GF-D8 (cell line): ENCODE data around the gene AXIN1.

Experiments used
- DNase-seq: peaks from one replicate; lab custom pipeline; 2025; lab: John Stamatoyannopoulos, UW

The AXIN1 gene

DNA sequence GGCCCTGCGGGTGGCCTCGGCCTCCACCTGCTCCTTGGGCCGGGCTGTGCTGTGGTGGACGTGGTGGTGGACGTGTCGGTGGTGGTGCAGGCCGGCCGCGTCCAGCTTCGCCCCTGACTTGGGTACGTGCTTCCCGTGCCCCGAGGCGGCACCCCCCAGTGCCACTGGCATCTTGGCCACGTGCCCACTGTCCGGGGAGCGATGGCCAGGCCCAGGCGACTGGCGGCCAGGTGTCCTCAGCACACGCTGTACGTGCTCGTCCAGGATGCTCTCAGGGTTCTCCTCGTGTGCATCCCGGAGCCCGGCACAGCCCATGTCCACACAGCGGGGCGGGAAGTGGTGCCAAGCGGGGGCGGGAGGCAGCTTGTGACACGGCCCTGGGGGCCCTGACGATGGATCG is 54.7 kb downstream of the AXIN1 start:
- DNase-seq: no peak

DNA sequence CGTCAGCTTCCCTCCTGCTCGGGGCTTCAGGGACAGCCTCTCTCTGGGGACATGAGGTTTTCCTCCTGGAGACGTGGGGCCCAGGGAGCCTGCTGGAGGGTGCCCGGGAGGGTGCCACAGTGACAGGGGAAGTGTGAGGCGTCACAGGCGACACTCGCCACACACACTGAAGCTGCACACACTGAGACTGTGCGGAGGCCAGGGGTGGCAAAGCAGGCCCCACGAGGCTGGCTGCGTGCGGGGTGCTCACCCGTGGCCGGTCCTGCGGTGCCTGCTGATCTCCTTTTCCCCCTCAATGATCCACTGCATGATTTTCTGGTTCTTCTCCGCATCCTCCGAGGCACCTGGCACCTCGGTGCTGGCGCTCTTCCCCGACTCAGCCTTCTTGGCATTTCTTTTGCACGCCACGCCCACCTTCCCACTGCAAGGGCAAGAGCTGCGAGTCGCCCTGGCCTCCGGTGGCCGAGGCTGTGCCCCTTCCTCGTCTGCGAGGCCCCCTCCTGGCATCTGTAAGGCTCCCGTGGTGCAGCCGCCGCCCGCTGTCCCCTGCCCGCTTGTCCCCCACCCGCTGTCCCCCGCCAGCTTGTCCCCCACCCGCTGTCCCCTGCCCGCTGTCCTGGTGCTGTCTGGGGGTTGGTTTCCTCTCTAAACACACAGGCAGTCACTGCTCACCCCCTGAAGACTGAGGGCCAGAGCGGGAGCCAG is 55.6 kb downstream of the AXIN1 start:
- DNase-seq: no peak

DNA sequence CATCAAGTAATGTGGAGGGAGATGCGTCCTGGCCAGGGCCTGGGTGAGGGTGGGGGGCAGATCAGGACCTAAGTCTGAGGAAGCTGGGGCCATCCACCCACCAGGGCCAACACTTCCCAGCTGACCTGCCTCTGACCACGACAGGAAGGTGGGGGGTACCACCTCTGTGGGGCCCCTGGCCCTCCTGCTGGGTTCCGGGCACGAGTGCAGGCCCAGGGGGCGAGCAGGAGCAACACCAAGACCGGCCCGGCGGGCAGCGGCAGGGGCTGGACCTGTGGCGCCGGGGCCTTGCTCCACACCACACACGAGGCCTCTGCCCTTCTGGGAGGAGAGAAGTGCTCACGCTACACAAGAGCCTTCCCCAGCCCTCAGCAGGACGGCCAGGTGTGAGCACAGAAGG is 56.2 kb downstream of the AXIN1 start:
- DNase-seq: no peak

GRCh38 chr16:293043-293775 is 59.3 kb downstream of the AXIN1 start:
- no peak for DNase-seq

DNA sequence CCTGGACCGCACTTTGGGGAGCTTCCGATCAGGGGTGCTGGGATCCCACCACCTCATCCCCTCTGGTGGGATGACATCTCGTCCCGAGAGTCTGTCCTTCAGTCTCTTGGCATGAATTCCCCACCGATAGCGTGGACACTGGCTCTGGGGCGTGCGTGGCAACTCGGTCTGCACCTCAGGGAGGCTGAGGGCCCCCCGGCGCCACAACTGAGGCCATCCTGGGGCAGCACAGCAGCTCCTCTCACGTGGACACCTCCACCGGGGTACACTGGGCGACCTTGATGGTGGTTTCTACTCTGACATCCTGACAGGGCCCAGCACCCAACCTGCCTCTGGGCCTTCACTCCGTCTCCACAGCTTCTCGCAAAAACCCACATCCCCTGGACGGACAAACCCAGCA is 61.0 kb downstream of the AXIN1 start:
- no peak for DNase-seq

DNA sequence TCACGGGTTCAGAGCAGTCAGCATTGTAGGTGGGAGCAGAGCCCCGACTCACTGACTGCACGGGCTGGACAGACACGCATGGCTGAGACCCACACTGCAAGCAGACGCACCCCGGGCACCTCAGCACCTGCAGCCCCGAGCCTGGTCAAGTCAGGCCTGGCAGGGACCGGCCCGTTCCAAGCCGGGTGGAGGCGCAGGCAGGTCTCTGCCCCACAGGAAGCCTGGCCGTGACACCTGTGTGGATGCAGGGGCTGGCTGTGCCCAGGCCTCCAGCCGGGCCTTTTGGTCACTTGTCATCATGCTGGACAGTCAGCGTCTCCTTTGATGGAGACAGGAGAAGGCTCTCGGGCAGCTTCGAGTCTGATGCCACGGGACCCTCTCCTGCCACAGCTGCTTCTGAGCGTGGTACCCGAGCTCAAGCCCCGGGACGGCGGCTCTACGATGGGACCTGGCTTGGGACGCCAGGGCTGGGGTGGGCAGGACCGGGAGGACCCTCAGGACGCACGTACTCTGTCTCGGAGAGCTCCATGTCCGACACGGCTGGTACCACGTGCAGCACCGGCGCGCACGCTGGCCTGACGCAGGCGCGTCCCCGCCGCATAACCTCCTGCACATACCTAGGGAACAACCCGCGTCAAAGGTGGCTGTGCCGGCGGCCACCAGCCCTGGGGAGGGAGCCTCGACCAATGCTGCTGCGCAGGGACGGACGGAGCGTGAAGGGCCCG is 61.7 kb downstream of the AXIN1 start:
- DNase-seq: no peak

GRCh38 chr16:290015-290680 is 62.4 kb downstream of the AXIN1 start:
- DNase-seq: no peak

GRCh38 chr16:289395-289997 is 63.0 kb downstream of the AXIN1 start:
- DNase-seq: no peak

GRCh38 chr16:287981-288920 is 64.3 kb downstream of the AXIN1 start:
- no peak for DNase-seq

- no peak for DNase-seq
Measured at GRCh38 chr16:287298-287811, 65.2 kb downstream of the AXIN1 start.

- no peak for DNase-seq
Measured at GRCh38 chr16:286491-287297, 65.8 kb downstream of the AXIN1 start.

DNA sequence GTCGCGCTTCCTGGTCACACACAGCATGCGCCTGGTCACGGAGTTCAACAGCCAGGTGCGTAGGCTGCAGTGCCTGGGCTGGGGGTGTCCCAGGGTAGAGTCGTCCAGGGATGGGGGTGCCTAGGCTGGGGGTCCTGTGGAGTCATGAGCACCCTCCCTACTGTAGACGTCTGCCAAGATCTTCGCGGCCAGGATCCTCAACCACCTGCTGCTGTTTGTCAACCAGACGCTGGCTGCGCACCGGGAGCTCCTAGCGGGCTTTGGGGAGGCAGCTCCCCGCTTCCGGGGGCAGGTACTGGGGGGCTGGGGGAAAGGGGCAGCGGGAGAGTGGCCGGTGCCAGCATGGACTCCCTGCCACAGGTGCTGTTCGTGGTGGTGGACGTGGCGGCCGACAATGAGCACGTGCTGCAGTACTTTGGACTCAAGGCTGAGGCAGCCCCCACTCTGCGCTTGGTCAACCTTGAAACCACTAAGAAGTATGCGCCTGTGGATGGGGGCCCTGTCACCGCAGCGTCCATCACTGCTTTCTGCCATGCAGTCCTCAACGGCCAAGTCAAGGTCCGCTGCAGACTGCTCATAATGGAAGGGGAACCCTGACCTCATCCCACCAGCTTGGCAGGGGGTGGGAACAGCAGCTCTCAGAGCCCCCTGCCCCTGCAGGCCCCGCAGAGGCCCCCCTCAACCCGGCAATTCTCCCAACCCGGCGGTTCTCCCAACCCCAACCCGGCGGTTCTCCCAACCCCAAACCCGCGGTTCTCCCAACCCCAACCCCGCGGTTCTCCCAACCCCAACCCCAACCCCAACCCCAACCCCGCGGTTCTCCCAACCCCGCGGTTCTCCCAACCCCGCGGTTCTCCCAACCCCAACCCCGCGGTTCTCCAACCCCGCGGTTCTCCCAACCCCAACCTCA is 67.1 kb downstream of the AXIN1 start:
- DNase-seq: no peak

DNA sequence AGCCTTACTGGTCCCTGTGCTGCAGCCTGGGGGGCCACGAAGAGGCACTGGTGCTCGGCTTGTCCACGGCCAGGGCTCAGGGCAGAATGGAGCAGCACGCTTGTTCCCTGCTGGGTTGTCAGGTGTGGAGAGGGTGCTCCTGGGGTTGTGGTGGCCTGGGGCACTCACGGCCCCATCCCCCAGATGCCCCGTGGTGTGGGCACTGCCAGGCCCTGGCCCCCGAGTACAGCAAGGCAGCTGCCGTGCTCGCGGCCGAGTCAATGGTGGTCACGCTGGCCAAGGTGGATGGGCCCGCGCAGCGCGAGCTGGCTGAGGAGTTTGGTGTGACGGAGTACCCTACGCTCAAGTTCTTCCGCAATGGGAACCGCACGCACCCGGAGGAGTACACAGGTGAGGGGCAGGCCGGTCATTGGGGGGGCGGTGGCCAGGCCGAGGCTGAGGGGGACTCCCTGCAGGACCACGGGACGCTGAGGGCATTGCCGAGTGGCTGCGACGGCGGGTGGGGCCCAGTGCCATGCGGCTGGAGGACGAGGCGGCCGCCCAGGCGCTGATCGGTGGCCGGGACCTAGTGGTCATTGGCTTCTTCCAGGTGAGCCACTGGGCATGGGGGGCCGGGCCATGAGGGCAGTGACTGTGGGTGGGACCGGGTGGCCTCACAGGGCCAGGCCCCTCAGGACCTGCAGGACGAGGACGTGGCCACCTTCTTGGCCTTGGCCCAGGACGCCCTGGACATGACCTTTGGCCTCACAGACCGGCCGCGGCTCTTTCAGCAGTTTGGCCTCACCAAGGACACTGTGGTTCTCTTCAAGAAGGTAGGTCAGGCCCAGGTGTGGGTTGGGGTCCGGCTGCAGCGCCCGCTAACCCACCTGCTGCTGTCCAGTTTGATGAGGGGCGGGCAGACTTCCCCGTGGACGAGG is 68.1 kb downstream of the AXIN1 start:
- no peak for DNase-seq

- DNase-seq: no peak
Measured at GRCh38 chr16:283033-283805, 69.3 kb downstream of the AXIN1 start, which contains the start of gene PDIA2. Gene PDIA2, plus strand, starts transcription at chr16:283164. Its CDS starts 6 bp downstream, at chr16:283170.

GRCh38 chr16:282491-282890 is 70.0 kb downstream of the AXIN1 start:
- DNase-seq: no peak

DNA sequence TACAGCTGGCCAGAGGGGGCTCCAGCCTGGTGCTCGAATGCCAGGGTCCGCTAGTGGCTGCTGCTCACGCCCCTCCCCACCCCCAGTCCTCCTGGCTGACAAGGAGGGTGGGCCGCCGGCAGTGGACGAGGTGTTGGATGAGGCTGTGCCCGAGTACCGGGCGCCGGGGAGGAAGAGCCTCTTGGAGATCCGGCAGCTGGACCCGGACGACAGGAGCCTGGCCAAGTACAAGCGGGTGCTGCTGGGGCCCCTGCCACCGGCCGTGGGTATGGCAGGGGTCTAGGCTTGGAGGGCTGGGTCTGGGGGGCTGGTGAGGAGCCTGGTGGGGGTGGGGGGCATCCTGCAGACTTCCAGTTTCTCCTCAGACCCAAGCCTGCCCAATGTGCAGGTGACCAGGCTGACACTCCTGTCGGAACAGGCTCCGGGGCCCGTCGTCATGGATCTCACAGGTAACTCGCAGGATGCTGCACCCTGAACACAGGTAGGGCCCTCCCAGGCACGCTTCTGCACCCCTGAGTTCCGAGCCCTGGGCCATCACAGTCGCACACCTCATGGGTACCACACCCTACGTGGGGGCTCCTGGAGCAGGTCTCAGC is 70.8 kb downstream of the AXIN1 start:
- DNase-seq: no peak
